GM23338 (cell line): ENCODE data around the gene PCDHGA8. TPM values are rescaled to one million over a fixed set of nuclear protein-coding genes. Genes with fewer than 3 reads are reported as not detected.
A peak's percentile ranks its signal among the peaks of the same experiment; 100 is the strongest.

Experiments
- ATAC-seq: fragments of 200-7000 bp; cut with Tn5 transposase; 3 replicates; pipeline ENCODE4 v1.9.1; 2020
- DNase-seq: peaks from one replicate; pipeline ENCODE4 v3.0.0-alpha.2; 2015; ENCODE audit warnings: low spot score
- H2AFZ ChIP-seq: fragments of 200-600 bp; sonication (generic); 2 replicates; pipeline ENCODE4 v1.8.0; 2016; ENCODE audit warnings: antibody characterized with exemption, mild to moderate bottlenecking, moderate library complexity
- H3F3A ChIP-seq: fragments of 200-600 bp; sonication (generic); replicated peaks from 2 replicates; pipeline ENCODE4 v1.8.0; 2017; ENCODE audit warnings: antibody characterized with exemption, mixed run types, low read depth
- H3K27ac ChIP-seq: fragments of 200-600 bp; sonication (generic); 2 replicates; pipeline ENCODE4 v1.6.1; 2016; ENCODE audit warnings: low read depth
- H3K27me3 ChIP-seq: fragments of 200-600 bp; sonication (generic); 2 replicates; pipeline ENCODE4 v1.8.0; 2016; ENCODE audit warnings: mild to moderate bottlenecking, mixed run types, moderate library complexity; ENCODE audit not compliant: insufficient read depth
- H3K36me3 ChIP-seq: fragments of 200-600 bp; sonication (generic); 2 replicates; pipeline ENCODE4 v1.8.0; 2016; ENCODE audit warnings: mild to moderate bottlenecking; ENCODE audit not compliant: insufficient read depth
- H3K4me1 ChIP-seq: fragments of 200-600 bp; sonication (generic); 2 replicates; pipeline ENCODE4 v1.8.0; 2016; ENCODE audit warnings: mild to moderate bottlenecking, moderate library complexity; ENCODE audit not compliant: insufficient read depth
- H3K4me2 ChIP-seq: fragments of 200-600 bp; sonication (generic); 2 replicates; pipeline ENCODE4 v1.7.1; 2017; ENCODE audit warnings: mixed run types
- H3K4me3 ChIP-seq: fragments of 200-600 bp; sonication (generic); 2 replicates; pipeline ENCODE4 v1.6.1; 2016; ENCODE audit warnings: mixed run types
- H3K79me2 ChIP-seq: fragments of 200-600 bp; sonication (generic); replicated peaks from 2 replicates; pipeline ENCODE4 v1.8.0; 2017; ENCODE audit warnings: mild to moderate bottlenecking; ENCODE audit not compliant: insufficient read depth
- H3K9me2 ChIP-seq: fragments of 200-600 bp; sonication (generic); 2 replicates; pipeline ENCODE4 v1.8.0; 2017; ENCODE audit not compliant: insufficient read depth
- H4K20me1 ChIP-seq: fragments of 200-600 bp; sonication (generic); replicated peaks from 2 replicates; pipeline ENCODE4 v1.8.0; 2017; ENCODE audit warnings: mild to moderate bottlenecking; ENCODE audit not compliant: insufficient read depth
- H3K27ac Mint-ChIP-seq: 2 replicates; pipeline ENCODE4 v1.8.0; 2020; ENCODE audit warnings: inconsistent platforms, mild to moderate bottlenecking, moderate library complexity, mixed read lengths
- H3K27me3 Mint-ChIP-seq: 3 replicates; pipeline ENCODE4 v1.8.0; 2022; ENCODE audit warnings: low read depth, mild to moderate bottlenecking, moderate library complexity, mixed read lengths, inconsistent platforms; ENCODE audit not compliant: insufficient read depth, poor library complexity
- H3K36me3 Mint-ChIP-seq: 3 replicates; pipeline ENCODE4 v1.8.0; 2021; ENCODE audit warnings: low read depth, mild to moderate bottlenecking, inconsistent platforms, moderate library complexity, mixed read lengths
- H3K4me1 Mint-ChIP-seq: 3 replicates; pipeline ENCODE4 v1.8.0; 2020; ENCODE audit warnings: mild to moderate bottlenecking, inconsistent platforms, mixed read lengths
- H3K4me3 Mint-ChIP-seq: 3 replicates; pipeline ENCODE4 v1.8.0; 2021; ENCODE audit warnings: moderate library complexity, mild to moderate bottlenecking, inconsistent platforms, mixed read lengths
- H3K9me3 Mint-ChIP-seq: 3 replicates; pipeline ENCODE4 v1.8.0; 2020; ENCODE audit warnings: moderate library complexity, mild to moderate bottlenecking, inconsistent platforms, mixed read lengths
- CTCF ChIP-seq, 2 experiments: fragments of 200-600 bp in 1 of 2; sonication (generic) in 1 of 2; conservative IDR thresholded peaks; 2 replicates each; pipeline versions ENCODE4 v1.5.1 to v1.6.1; 2016 to 2017; ENCODE audit warnings: antibody characterized with exemption in 2 of 2, low read depth in 2 of 2, mild to moderate bottlenecking in 2 of 2, moderate library complexity in 1 of 2
- ETS1 ChIP-seq: IDR thresholded peaks from 2 replicates; pipeline ENCODE4 v1.6.1; 2016; ENCODE audit warnings: antibody characterized with exemption
- EZH2 ChIP-seq: fragments of 200-600 bp; sonication (generic); IDR thresholded peaks from one replicate; pipeline ENCODE4 v1.8.0; 2017; ENCODE audit warnings: antibody characterized with exemption, mild to moderate bottlenecking, low read depth; ENCODE audit not compliant: unreplicated experiment
- EZH2phosphoT487 ChIP-seq: fragments of 200-600 bp; sonication (generic); IDR thresholded peaks from one replicate; pipeline ENCODE4 v1.8.1; 2018; ENCODE audit warnings: antibody characterized with exemption; ENCODE audit not compliant: unreplicated experiment
- NANOG ChIP-seq: IDR thresholded peaks from 2 replicates; pipeline ENCODE4 v1.6.1; 2016; ENCODE audit warnings: antibody characterized with exemption, borderline replicate concordance
- POLR2AphosphoS5 ChIP-seq: IDR thresholded peaks from 2 replicates; pipeline ENCODE4 v1.6.1; 2016; ENCODE audit warnings: antibody characterized with exemption, low read depth
- STAT1 ChIP-seq: IDR thresholded peaks from one replicate; pipeline ENCODE4 v1.6.1; 2016; ENCODE audit warnings: antibody characterized with exemption; ENCODE audit not compliant: unreplicated experiment
- ZNF114 ChIP-seq: fragments of 250-450 bp; sonication (Bioruptor Pico); IDR thresholded peaks from 2 replicates; pipeline ENCODE4 v1.5.0; 2020; ENCODE audit warnings: mild to moderate bottlenecking, moderate library complexity
- ZNF331 ChIP-seq: fragments of 250-450 bp; sonication (Bioruptor Pico); IDR thresholded peaks from 2 replicates; pipeline ENCODE4 v1.5.0; 2020; ENCODE audit warnings: low read depth, mild to moderate bottlenecking, moderate library complexity
- ZNF462 ChIP-seq: fragments of 250-450 bp; sonication (Bioruptor Pico); IDR thresholded peaks from 2 replicates; pipeline ENCODE4 v1.5.0; 2020; ENCODE audit warnings: mild to moderate bottlenecking, moderate library complexity
- polyA plus RNA-seq: library from polyadenylated mRNA; unstranded; fragments of >200 nt; fragmentation: Nextera tagmentation; extraction: Ambion mirVana; gene quantifications from 2 replicates; pipeline ENCODE4 v1.2.1, GENCODE V29; 2016
- total RNA-seq: library from RNA; depleted of rRNA; stranded (reverse); fragments of >200 nt; shearing (Covaris generic); gene quantifications from 2 replicates; pipeline ENCODE4 v1.2.3, GENCODE V29; 2014

PCDHGA8 gene
- total and polyA plus RNA-seq, 2 experiments from 2014 or later, result 1.1 to 5.3 TPM

GRCh38 chr5:141419074-141419880 lies 26.8 kb downstream of the PCDHGA8 start (continued):
- TF ChIP-seq ZNF462 (CRISPR knock-in tag) (no peak), ETS1 (no peak), POLR2AphosphoS5 (no peak), ZNF331 (CRISPR knock-in tag) (no peak), STAT1 (no peak), ZNF114 (no peak)

- Histone ChIP-seq H3K36me3 (no peaks in the 10 kb centered on the region), H3K9me2 (no peaks in the 10 kb centered on the region), H4K20me1 (no peaks in the 10 kb centered on the region), H3K27ac (no peak within 1 kb of the TSS), H3F3A (no peaks in the 10 kb centered on the region), H3K4me1 (no peaks in the 10 kb centered on the region), H3K27me3 (peaks cover 20% of the 10 kb centered on the region), H3K4me3 (peak within 1 kb of the TSS; percentile 62), H3K79me2 (no peaks in the 10 kb centered on the region; the same call in 1 of the 2 replicates), H2AFZ (peak within 1 kb of the TSS; percentile 73; the same call in 1 of the 2 replicates), H3K4me2 (peak within 1 kb of the TSS; percentile 77)
- DNase-seq (peak; percentile 90), ATAC-seq (peak; percentile 31)
- H3K4me1 Mint-ChIP-seq, result peaks cover 7% of the 10 kb centered on the region
- TF ChIP-seq NANOG (no peak), ZNF114 (no peak), POLR2AphosphoS5 (no peak), EZH2 (no peak), EZH2phosphoT487 (no peak), CTCF (conservative IDR thresholded peaks at IDR 0.05; ENCODE audit: low read depth in 2 of 2) (peak; percentile 89)
- H3K9me3 Mint-ChIP-seq, result peaks cover 71% of the 10 kb centered on the region
- peak within 1 kb of the TSS; percentile 77 for H3K4me3 Mint-ChIP-seq
- H3K27me3 Mint-ChIP-seq, result peaks cover 28% of the 10 kb centered on the region
- H3K36me3 Mint-ChIP-seq, result peaks cover 73% of the 10 kb centered on the region
- no peak within 1 kb of the TSS; the same call in none of the 2 replicates for H3K27ac Mint-ChIP-seq
Observed at GRCh38 chr5:141420855-141421488, 28.5 kb downstream of the PCDHGA8 start, which contains the start of gene PCDHGA11. PCDHGA11 (plus strand) TSS chr5:141421051; CDS start chr5:141421228, 177 bp downstream.
